Measurements from ENCODE around the gene TP53BP1. TPM values are rescaled to one million over a fixed set of nuclear protein-coding genes. Genes with fewer than 3 reads are reported as not detected.
A peak's percentile ranks its signal among the peaks of the same experiment; 100 is the strongest.

Gene TP53BP1
- total RNA-seq, 4 donors from 2014 or later, result 9.0 to 17.0 (median 13.3) TPM

DNA sequence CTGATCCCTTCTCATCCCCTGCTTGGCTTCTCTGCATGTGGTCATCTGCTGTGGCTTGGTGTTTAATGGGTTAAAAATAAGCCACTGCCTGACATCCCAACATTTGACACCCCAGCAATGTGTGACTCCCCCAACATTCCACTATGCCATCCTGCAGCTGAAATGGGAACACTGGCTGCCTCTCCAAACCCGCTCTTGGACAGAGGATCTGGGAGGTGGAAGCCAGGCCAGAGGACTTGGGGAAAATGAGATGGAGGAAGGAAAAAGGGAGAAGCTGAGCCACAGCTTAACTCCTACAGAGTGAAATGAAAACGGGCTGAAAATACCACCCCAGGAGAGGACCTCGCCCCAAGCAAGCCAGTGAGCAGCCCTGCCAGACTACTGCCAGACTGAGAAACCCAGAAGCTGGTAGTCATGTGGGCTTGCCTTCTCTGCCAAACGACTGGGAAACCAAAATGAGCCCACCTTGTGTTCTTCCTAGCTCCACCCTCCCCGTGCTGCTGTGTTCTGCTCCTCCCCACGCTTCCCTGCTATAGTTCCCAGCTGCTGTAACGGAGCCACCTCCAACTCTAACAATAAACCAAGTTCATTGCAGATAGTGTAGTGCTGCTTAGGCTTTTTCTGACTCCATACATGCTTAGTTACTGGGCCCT is 38.2 kb upstream of the TP53BP1 start:
- in situ Hi-C loops (cut with MboI; ENCODE audit: low sequenced_read_pairs in 4 of 4) (no loop called here), intact Hi-C loops (cut with DNase I; ENCODE audit: low total_unique reads) (no loop called here)
- no peak overlapping the region for H3K4me3 ChIP-seq
- no peaks in the 10 kb centered on the region for H3K36me3 ChIP-seq
- ATAC-seq (peak in 1 of 2 donors; percentile 27), DNase-seq (no peak)
- H3K27ac ChIP-seq, result no peak overlapping the region
- TF ChIP-seq CTCF (IDR thresholded peaks at IDR 0.05 in 4 of 5, conservative IDR thresholded peaks at IDR 0.05 in 1 of 5) (no peak), POLR2A (IDR thresholded peaks at IDR 0.05) (no peak)
- H3K4me1 ChIP-seq, result peaks cover 8 to 9% of the 10 kb centered on the region in 2 donors
- no peaks in the 10 kb centered on the region for H3K9me3 ChIP-seq
- no peaks in the 10 kb centered on the region for H3K27me3 ChIP-seq

DNA sequence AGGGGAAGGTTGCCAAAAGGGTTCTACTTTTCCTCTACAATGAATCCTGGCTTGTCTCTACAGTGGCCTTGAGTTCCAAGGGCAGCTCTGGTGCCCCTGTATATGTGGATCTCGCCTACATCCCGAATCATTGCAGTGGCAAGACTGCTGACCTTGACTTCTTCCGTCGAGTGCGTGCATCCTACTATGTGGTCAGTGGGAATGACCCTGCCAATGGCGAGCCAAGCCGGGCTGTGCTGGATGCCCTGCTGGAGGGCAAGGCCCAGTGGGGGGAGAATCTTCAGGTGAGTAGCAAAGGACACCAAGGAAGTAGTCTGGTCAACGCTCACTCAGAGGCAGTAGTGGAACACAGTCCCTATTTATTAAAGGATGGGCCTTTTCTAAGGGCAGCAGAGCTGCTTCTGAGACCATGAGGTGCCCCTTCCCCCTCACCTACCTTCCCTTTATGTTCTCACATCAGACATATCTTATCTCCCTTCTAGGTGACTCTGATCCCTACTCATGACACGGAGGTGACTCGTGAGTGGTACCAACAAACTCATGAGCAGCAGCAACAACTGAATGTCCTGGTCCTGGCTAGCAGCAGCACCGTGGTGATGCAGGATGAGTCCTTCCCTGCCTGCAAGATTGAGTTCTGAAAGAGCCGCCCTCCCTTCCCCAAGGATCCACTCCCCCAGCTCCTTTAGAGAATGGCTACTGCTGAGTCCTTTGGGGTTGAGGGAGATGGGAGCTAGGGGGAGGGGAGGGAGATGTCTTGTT is 36.8 kb upstream of the TP53BP1 start:
- H3K36me3 ChIP-seq, result no peaks in the 10 kb centered on the region
- intact Hi-C loops (cut with DNase I; ENCODE audit: low total_unique reads), result no loop called here

DNA sequence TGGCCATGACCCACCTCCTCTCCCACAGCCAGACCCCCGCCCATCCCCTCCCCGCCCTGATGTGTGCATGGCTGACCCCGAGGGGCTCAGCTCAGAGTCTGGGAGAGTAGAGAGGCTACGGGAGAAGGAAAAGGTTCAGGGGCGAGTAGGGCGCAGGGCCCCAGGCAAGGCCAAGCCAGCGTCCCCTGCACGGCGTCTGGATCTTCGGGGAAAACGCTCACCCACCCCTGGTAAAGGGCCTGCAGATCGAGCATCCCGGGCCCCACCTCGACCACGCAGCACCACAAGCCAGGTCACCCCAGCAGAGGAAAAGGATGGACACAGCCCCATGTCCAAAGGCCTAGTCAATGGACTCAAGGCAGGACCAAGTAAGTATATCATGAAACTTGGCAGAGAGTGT is 36.2 kb upstream of the TP53BP1 start:
- TF ChIP-seq CTCF (IDR thresholded peaks at IDR 0.05 in 4 of 5, conservative IDR thresholded peaks at IDR 0.05 in 1 of 5), result no peak
- Histone ChIP-seq H3K36me3 (no peaks in the 10 kb centered on the region), H3K4me3 (no peak overlapping the region), H3K27me3 (no peaks in the 10 kb centered on the region), H3K4me1 (peaks cover 8 to 9% of the 10 kb centered on the region in 2 donors), H3K9me3 (no peaks in the 10 kb centered on the region), H3K27ac (no peak overlapping the region)
- intact Hi-C loops (cut with DNase I; ENCODE audit: low total_unique reads), result no loop called here
- in situ Hi-C loops (cut with MboI; ENCODE audit: low sequenced_read_pairs in 4 of 4), result no loop called here
- DNase-seq (no peak), ATAC-seq (no peak)

More for the DNA sequence above, 36.8 kb upstream of the TP53BP1 start:
- ATAC-seq, result no peak
- no peak for DNase-seq
- Histone ChIP-seq H3K9me3 (no peaks in the 10 kb centered on the region), H3K27me3 (no peaks in the 10 kb centered on the region), H3K27ac (no peak overlapping the region), H3K4me3 (no peak overlapping the region), H3K4me1 (peaks cover 8 to 9% of the 10 kb centered on the region in 2 donors)
- TF ChIP-seq CTCF (IDR thresholded peaks at IDR 0.05 in 4 of 5, conservative IDR thresholded peaks at IDR 0.05 in 1 of 5) (no peak), POLR2A (IDR thresholded peaks at IDR 0.05) (no peak)
- in situ Hi-C loops (cut with MboI; ENCODE audit: low sequenced_read_pairs in 4 of 4), result no loop called here

DNA sequence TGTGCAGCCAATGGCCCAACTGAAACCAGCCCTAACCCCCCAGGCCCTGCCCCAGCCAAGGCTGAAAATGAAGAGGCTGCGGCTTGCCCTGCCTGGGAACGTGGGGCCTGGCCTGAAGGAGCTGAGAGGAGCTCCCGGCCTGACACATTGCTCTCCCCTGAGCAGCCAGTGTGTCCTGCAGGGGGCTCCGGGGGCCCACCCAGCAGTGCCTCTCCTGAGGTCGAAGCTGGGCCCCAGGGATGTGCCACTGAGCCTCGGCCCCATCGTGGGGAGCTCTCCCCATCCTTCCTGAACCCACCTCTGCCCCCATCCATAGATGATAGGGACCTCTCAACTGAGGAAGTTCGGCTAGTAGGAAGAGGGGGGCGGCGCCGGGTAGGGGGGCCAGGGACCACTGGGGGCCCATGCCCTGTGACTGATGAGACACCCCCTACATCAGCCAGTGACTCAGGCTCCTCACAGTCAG is 35.6 kb upstream of the TP53BP1 start:
- H3K4me1 ChIP-seq, result peaks cover 8 to 9% of the 10 kb centered on the region in 2 donors
- no peak overlapping the region for H3K4me3 ChIP-seq
- H3K27ac ChIP-seq, result no peak overlapping the region
- DNase-seq (no peak), ATAC-seq (no peak)
- H3K36me3 ChIP-seq, result no peaks in the 10 kb centered on the region
- no peaks in the 10 kb centered on the region for H3K27me3 ChIP-seq
- in situ Hi-C loops (cut with MboI; ENCODE audit: low sequenced_read_pairs in 4 of 4), result no loop called here
- H3K9me3 ChIP-seq, result no peaks in the 10 kb centered on the region
- intact Hi-C loops (cut with DNase I; ENCODE audit: low total_unique reads), result no loop called here
- TF ChIP-seq POLR2A (IDR thresholded peaks at IDR 0.05) (no peak), CTCF (IDR thresholded peaks at IDR 0.05 in 4 of 5, conservative IDR thresholded peaks at IDR 0.05 in 1 of 5) (no peak)
